GM12801 (cell line): Measurements from ENCODE around the gene TSPAN18.

ENCODE experiments used
- CTCF ChIP-seq: IDR thresholded peaks from one replicate; pipeline ENCODE4 v1.5.1; 2011; ENCODE audit warnings: control low read depth; ENCODE audit not compliant: insufficient read length; ENCODE audit errors: extremely low read depth

TSPAN18 gene

GRCh38 chr11:44964526-44965209 lies 237.9 kb downstream of the TSPAN18 start:
- TF ChIP-seq CTCF: no peak

- no peak for TF ChIP-seq CTCF
Measured at GRCh38 chr11:44966694-44967093, 239.9 kb downstream of the TSPAN18 start.

- TF ChIP-seq CTCF: no peak
Measured at GRCh38 chr11:44967930-44968496, 241.3 kb downstream of the TSPAN18 start.

- no peak for TF ChIP-seq CTCF
Measured at GRCh38 chr11:44968510-44968909, 241.7 kb downstream of the TSPAN18 start.

GRCh38 chr11:44969651-44970252 lies 243.0 kb downstream of the TSPAN18 start:
- TF ChIP-seq CTCF: no peak

- TF ChIP-seq CTCF: no peak
Measured at GRCh38 chr11:44970293-44970692, 243.5 kb downstream of the TSPAN18 start.

GRCh38 chr11:44971185-44971584 lies 244.4 kb downstream of the TSPAN18 start:
- TF ChIP-seq CTCF: no peak
